Subcutaneous abdominal adipose tissue (tissue), 5 donors: ENCODE results near the gene BRI3.

Experiments used
- H3K27ac ChIP-seq: one replicate; pipeline ENCODE4 v1.7.0; 2013; ENCODE audit warnings: low read depth, mild to moderate bottlenecking, inconsistent platforms, low read length, moderate library complexity
- H3K27me3 ChIP-seq, 5 donors: one replicate each; pipeline ENCODE4 v1.7.0; 2013; ENCODE audit warnings: low read length in 5 of 5, inconsistent platforms in 1 of 5; ENCODE audit not compliant: control insufficient read depth in 5 of 5, insufficient read depth in 4 of 5
- H3K36me3 ChIP-seq, 5 donors: one replicate each; pipeline ENCODE4 v1.7.0; 2013; ENCODE audit warnings: low read length in 5 of 5; ENCODE audit not compliant: control insufficient read depth in 5 of 5, insufficient read depth in 5 of 5
- H3K4me1 ChIP-seq, 5 donors: one replicate each; pipeline ENCODE4 v1.7.0; 2013; ENCODE audit warnings: low read length in 5 of 5, mild to moderate bottlenecking in 3 of 5, moderate library complexity in 1 of 5; ENCODE audit not compliant: control insufficient read depth in 5 of 5, insufficient read depth in 5 of 5
- H3K4me3 ChIP-seq, 5 donors: one replicate each; pipeline ENCODE4 v1.7.0; 2013; ENCODE audit warnings: low read length in 5 of 5, low read depth in 1 of 5
- H3K9ac ChIP-seq, 5 donors: one replicate each; pipeline ENCODE4 v1.7.0; 2013; ENCODE audit warnings: low read length in 5 of 5, mild to moderate bottlenecking in 4 of 5, moderate library complexity in 3 of 5
- H3K9me3 ChIP-seq, 5 donors: one replicate each; pipeline ENCODE4 v1.7.0; 2013; ENCODE audit warnings: low read length in 5 of 5; ENCODE audit not compliant: control insufficient read depth in 5 of 5
- donor health status: healthy.
- donor health status: healthy.
- donor health status: healthy.
- donor health status: healthy.
- donor health status: healthy.

Gene BRI3

GRCh38 chr7:98294326-98294725 lies 12.8 kb downstream of the BRI3 start:
- H3K9ac ChIP-seq: no peak overlapping the region
- no peaks in the 10 kb centered on the region for H3K9me3 ChIP-seq
- no peak overlapping the region for H3K4me3 ChIP-seq
- peaks cover 0 to 29% (median 16%) of the 10 kb centered on the region in 5 donors for H3K4me1 ChIP-seq
- no peak overlapping the region for H3K27ac ChIP-seq
- H3K27me3 ChIP-seq: no peaks in the 10 kb centered on the region
- H3K36me3 ChIP-seq: peaks cover 0 to 61% (median 53%) of the 10 kb centered on the region in 5 donors

DNA sequence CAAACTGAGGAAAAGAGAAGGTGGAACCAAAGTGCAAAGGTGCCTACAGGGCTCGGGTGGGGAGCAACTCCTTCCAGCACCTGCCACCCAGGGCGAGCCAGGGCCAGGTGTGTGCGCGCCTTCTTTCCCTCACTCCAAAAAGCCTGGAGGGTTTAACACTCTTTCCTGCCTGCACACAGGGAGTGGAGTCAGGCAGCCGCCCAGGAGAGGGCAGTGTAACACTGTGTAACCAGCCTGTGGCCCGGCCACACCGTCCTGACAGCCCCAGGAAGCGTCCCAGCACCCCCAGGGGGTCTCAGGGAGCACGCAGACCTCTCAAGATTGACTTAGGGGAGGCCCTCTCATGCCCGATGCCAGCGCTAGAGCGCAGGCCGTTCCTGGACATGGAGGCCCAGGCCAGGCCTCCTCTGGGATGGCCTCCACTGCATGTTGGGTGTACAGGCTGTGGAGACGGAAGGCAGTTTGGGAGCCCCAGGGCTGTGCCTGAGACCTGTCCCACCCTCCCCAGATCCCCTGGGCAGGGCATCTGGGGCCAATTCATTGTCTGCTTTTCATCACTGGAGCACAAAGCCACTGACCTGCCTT lies 13.4 kb downstream of the BRI3 start:
- Histone ChIP-seq H3K4me1 (peaks cover 0 to 23% (median 11%) of the 10 kb centered on the region in 5 donors), H3K27ac (no peak overlapping the region), H3K4me3 (no peak overlapping the region), H3K9me3 (no peaks in the 10 kb centered on the region), H3K27me3 (no peaks in the 10 kb centered on the region), H3K36me3 (peaks cover 0 to 59% (median 49%) of the 10 kb centered on the region in 5 donors), H3K9ac (peak overlapping the region in 1 of 5 donors; percentile 35)

- Histone ChIP-seq H3K27ac (no peak overlapping the region), H3K9me3 (no peaks in the 10 kb centered on the region), H3K9ac (peak overlapping the region in 1 of 5 donors; percentile 35), H3K27me3 (no peaks in the 10 kb centered on the region), H3K4me1 (peaks cover 0 to 22% (median 11%) of the 10 kb centered on the region in 5 donors), H3K36me3 (peaks cover 0 to 63% (median 46%) of the 10 kb centered on the region in 5 donors), H3K4me3 (no peak overlapping the region)
Observed at GRCh38 chr7:98295467-98296192, 14.1 kb downstream of the BRI3 start.

DNA sequence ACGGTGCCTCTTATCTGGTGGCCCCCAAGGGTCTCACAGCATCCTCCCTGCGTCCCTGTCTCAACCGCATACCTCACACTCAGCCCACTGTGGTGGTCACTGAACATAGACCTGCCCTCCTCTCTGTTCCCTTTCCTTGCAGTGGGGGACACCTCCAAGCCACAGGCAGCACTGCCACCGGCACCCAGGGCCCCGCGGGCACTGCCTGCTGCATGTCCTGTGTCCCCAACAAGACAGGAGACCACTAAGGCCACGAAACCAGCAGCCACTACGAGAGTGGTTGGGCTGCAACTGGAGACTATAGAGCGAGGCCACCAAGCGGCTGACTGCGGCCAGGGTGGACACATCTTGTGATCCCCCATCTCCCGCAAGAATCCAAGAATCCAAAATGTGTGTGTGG lies 15.3 kb downstream of the BRI3 start:
- peaks cover 0 to 57% (median 39%) of the 10 kb centered on the region in 5 donors for H3K36me3 ChIP-seq
- no peak overlapping the region for H3K27ac ChIP-seq

DNA sequence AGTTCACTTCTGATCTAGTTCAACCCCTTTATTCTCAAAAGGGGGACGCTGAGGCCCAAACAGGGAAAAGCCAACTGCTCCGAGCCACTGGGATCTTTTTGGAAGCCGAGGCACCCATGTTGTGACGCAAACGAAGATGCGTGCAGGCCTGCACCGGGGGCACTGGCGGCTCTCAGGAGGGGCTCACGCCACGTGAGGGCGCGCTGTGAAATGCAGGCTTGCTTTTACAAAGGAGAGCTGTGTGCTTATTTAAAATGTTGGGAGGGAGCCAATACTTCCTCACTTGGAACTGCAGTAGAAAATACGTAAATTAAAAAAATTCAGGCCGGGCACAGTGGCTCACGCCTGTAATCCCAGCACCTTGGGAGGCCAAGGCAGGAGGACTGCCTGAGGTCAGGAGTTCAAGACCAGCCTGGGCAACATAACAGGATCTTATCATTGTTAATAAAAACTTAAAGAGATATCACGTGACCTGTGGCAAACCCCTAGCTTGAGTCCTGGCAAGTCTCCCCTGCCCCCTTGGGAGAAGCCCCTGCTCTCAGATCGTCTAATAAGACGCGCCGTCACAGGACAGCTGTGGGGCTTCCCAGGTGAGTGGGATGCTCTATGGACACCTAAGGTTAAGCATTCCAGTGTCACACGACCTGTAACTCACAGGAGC lies 16.3 kb downstream of the BRI3 start:
- Histone ChIP-seq H3K27ac (no peak overlapping the region), H3K36me3 (peaks cover 0 to 49% (median 30%) of the 10 kb centered on the region in 5 donors), H3K4me3 (no peak overlapping the region), H3K9ac (no peak overlapping the region), H3K4me1 (peaks cover 0 to 19% (median 11%) of the 10 kb centered on the region in 5 donors), H3K9me3 (no peaks in the 10 kb centered on the region), H3K27me3 (no peaks in the 10 kb centered on the region)

More for the DNA sequence above, 15.3 kb downstream of the BRI3 start:
- Histone ChIP-seq H3K9me3 (no peaks in the 10 kb centered on the region), H3K4me1 (peaks cover 0 to 21% (median 11%) of the 10 kb centered on the region in 5 donors), H3K9ac (no peak overlapping the region), H3K27me3 (no peaks in the 10 kb centered on the region), H3K4me3 (no peak overlapping the region)

DNA sequence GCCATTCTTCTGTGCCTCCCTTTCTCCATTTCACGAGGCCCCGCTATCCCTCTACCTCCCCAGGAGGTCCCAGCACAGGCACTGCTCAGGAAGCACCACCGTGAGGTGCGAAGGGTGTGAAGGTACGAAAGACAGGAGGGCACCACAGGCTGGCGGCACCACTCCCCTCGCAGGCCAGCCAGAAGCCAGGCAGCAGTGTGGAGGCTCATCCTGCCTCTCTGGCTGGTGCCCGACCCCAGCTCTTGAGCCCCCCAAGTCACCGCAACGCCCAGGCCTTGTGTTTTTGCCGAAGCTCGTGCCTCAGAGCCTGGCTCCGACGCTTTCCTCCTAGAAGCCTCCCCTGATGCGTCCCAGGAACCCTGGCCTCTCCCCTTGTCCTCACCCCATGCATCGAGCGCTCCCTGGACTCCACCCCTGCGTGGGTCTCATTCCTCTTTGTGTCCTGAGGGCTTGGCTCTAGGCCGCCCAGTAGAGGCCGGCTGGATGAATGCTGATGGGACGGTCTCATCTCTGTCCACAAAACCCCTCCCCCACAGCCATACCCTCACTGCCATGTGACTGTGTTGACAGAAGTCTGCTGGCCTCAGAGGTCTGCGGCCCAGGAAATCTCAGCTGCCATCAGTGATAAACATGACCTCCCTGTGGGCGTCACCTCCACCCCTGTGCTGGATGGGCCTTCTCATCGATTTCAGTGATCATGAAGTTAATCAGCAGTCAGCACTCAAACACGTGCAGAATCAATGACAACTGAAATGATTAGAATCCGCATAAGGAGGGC lies 19.3 kb downstream of the BRI3 start:
- Histone ChIP-seq H3K9ac (no peak overlapping the region), H3K36me3 (peaks cover 0 to 38% (median 12%) of the 10 kb centered on the region in 5 donors), H3K9me3 (no peaks in the 10 kb centered on the region), H3K4me3 (no peak overlapping the region), H3K4me1 (peaks cover 0 to 5% (median under 1%) of the 10 kb centered on the region in 5 donors), H3K27me3 (no peaks in the 10 kb centered on the region), H3K27ac (no peak overlapping the region)

GRCh38 chr7:98301693-98302470 lies 20.4 kb downstream of the BRI3 start:
- no peaks in the 10 kb centered on the region for H3K9me3 ChIP-seq
- no peak overlapping the region for H3K27ac ChIP-seq
- no peak overlapping the region for H3K4me3 ChIP-seq
- H3K36me3 ChIP-seq: peaks cover 0 to 41% (median 16%) of the 10 kb centered on the region in 5 donors
- H3K27me3 ChIP-seq: no peaks in the 10 kb centered on the region
- peaks cover 0 to 5% (median 0%) of the 10 kb centered on the region in 5 donors for H3K4me1 ChIP-seq
- H3K9ac ChIP-seq: no peak overlapping the region

DNA sequence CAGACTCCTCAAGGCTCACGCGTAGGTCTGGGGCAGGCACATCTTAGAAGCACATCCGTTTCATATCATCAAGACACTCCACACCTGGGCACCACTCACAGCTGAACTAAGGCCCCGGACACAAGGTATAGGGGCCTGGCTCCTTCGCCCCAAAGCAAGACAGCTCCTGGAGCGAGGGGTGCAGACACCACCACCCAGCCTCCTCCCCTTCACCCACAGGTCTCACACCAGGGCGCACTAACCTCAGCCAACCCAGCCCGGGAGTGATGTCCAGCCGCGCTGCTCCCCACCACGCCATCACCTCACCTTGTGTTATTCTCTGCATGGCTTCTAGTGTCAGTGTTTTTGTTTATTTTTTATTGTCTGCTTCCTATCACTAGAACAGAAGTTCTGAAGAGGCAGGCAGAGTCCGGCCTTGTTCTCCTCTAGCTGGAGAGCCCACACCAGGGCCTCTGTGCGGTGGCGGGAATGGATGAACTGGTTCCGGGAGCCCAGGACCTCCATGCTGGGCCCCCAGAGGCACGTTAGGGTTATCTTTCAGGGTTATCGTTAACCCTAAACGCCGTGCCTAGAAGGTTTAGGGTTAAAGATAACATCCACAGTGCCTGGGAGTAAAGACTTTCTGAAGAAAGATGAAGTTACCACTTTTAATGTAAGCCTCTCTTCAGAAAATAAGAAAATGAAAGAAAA lies 21.8 kb downstream of the BRI3 start:
- Histone ChIP-seq H3K27me3 (no peaks in the 10 kb centered on the region), H3K4me3 (no peak overlapping the region), H3K4me1 (peaks cover 0 to 5% (median 0%) of the 10 kb centered on the region in 5 donors), H3K27ac (no peak overlapping the region), H3K9me3 (no peaks in the 10 kb centered on the region), H3K9ac (no peak overlapping the region), H3K36me3 (peaks cover 0 to 48% (median 25%) of the 10 kb centered on the region in 5 donors)

- Histone ChIP-seq H3K27ac (no peak overlapping the region), H3K9me3 (no peaks in the 10 kb centered on the region), H3K4me1 (peaks cover 0 to 5% (median 0%) of the 10 kb centered on the region in 5 donors), H3K4me3 (no peak overlapping the region), H3K27me3 (no peaks in the 10 kb centered on the region), H3K9ac (no peak overlapping the region), H3K36me3 (peaks cover 0 to 51% (median 26%) of the 10 kb centered on the region in 5 donors)
Observed at GRCh38 chr7:98303906-98304305, 22.4 kb downstream of the BRI3 start.
